Astrocyte of the cerebellum (primary cell): Measurements from ENCODE around the gene PLOD1.

Source experiments
- DNase-seq: peaks from one replicate; pipeline ENCODE4 v3.0.0-alpha.2; 2011; ENCODE audit warnings: low read depth
- H3K4me3 ChIP-seq: 2 replicates; pipeline ENCODE4 v1.5.1; 2011; ENCODE audit warnings: mild to moderate bottlenecking, low read depth, low read length, moderate library complexity
- CTCF ChIP-seq: IDR thresholded peaks from 2 replicates; pipeline ENCODE4 v1.5.1; 2012; ENCODE audit warnings: low read length, low read depth, moderate library complexity, mild to moderate bottlenecking; ENCODE audit errors: missing control alignments
- in situ Hi-C: cut with HindIII; loops from 2 replicates; pipeline ENCODE4 v1.10.0; 2017; ENCODE audit warnings: low sequenced_read_pairs

The PLOD1 gene

DNA sequence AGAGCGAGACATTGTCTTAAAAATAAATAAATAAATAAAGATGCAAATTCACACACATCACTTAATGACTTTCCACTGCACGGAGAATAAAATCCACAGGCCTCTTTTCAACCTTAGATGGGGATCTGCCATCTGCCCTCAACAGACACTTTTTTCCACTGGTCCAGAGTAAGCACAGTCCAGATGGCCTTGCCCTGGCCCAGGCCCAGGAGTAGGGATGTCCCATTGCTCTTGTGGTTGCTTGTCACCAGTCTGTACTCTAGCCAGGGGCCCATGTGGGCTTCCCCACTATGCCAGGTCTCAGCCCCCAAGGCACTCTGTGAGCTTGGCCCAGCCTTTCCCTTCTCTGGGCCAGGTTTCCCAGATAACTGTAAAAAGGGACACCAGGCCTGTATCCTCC, 17.4 kb downstream of the PLOD1 start:
- no peak for TF ChIP-seq CTCF
- no peak for DNase-seq
- in situ Hi-C loops = no loop called here
- H3K4me3 ChIP-seq = no peak overlapping the region

DNA sequence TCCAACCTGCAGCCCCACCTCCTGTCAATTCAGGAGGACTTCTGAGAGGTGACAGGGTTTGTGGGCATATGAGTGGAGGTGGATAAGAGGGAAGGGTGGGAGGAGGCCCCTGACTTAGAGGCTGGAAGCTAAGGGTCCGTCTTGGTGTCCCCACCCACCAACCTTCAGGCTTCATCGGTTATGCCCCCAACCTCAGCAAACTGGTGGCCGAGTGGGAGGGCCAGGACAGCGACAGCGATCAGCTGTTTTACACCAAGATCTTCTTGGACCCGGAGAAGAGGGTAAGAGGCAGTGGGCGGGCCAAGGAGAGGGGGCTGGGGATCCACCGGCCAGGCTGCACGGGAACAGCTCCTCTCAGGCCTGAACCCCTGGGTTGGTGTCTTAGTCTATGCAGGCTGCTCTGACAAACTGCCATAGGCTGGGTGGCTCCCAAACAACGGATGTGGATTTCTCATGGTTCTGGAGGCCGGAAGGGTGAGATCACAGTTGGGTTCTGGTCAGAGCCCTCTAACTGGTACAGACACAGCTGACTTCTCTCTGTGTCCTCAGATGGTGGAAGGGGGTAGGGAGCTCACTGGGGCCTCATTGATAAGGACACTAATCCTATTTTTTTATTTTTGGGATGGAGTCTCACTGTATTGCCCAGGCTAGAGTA, 18.1 kb downstream of the PLOD1 start:
- TF ChIP-seq CTCF = no peak
- DNase-seq = no peak
- in situ Hi-C loops = no loop called here
- no peak overlapping the region for H3K4me3 ChIP-seq

DNA sequence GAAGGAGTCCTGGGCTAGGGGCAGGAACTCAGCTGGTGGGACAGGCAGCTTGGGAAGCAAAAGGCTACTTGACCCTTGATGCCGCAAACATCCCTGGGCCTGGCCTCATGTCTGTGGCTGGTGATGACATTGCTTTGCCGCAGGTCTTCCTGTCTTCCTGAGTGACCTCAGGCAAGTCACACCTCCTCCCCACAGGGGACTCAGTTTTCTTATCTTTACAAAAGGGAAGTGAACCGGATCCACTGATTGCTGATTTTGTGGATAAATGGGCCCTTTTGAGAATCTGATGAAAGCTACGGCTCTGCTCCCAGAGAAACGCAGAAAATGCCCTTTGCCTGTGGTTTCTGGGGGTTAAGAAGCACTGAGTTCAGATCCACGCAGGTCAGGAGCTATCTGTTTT, 20.7 kb downstream of the PLOD1 start:
- in situ Hi-C loops = no loop called here
- H3K4me3 ChIP-seq = no peak overlapping the region
- DNase-seq = no peak
- TF ChIP-seq CTCF = no peak

DNA sequence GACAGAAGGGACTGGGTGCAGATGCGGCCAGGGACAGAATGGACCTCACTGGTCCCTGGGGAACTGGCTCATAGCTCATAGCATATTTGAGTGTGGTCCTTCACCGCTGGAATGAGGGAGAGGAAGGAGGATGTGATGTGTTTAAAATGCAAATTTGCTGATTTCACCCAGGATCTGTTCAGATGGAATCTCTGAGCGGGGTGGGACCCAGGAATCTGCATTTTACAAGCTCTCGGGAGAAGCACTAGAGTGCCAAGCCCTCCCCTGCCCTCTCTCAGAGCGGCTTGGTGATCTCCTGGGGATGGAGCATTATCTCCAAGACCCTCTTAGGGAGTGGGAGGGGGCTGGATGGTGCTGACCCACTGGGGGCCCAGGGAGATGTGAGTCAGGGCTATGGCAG, 22.9 kb downstream of the PLOD1 start:
- no peak for TF ChIP-seq CTCF
- in situ Hi-C loops = no loop called here

DNA sequence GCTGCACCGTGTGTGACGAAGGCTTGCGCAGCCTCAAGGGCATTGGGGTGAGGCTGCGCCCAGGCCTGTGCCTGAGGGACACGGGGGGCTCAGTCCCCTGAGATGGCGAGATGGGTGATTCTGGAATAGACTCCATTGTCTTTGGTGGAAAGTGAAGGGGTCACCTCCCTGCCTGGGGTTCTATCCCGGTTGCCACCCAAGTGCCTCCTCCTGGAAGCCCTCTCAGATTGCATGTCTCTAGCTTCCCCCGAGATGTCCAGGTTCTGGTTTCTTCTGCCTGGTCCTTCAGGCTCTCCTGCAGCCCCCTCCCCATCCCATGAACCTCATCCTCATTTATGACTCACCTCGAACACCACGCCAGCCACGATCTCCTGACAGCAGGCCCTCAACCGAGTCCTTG, 23.4 kb downstream of the PLOD1 start:
- H3K4me3 ChIP-seq = no peak overlapping the region
- no peak for TF ChIP-seq CTCF
- no peak for DNase-seq
- in situ Hi-C loops = no loop called here

More for the DNA sequence above, 22.9 kb downstream of the PLOD1 start:
- H3K4me3 ChIP-seq = no peak overlapping the region
- DNase-seq = no peak

- DNase-seq = no peak
- TF ChIP-seq CTCF = no peak
- in situ Hi-C loops = no loop called here
- H3K4me3 ChIP-seq = no peak overlapping the region
These were observed 25.8 kb downstream of the PLOD1 start for GRCh38 chr1:11960276-11960675.

- in situ Hi-C loops = no loop called here
- H3K4me3 ChIP-seq = no peak overlapping the region
- no peak for DNase-seq
- no peak for TF ChIP-seq CTCF
These were observed 26.2 kb downstream of the PLOD1 start for GRCh38 chr1:11960715-11961114.
